SU-DHL-6 (cell line): ENCODE measurements around the gene DIAPH2.

ENCODE experiments used
- H2AFZ ChIP-seq: fragments of 200-600 bp; sonication (generic); 2 replicates; pipeline ENCODE4 v1.6.1; 2014; ENCODE audit warnings: low read depth, mild to moderate bottlenecking, moderate library complexity, mixed read lengths, antibody characterized with exemption, low read length; ENCODE audit not compliant: severe bottlenecking
- H3F3A ChIP-seq: fragments of 200-600 bp; shearing (Covaris generic); 2 replicates; pipeline ENCODE4 v1.6.0; 2016; ENCODE audit warnings: antibody characterized with exemption, mild to moderate bottlenecking; ENCODE audit not compliant: insufficient read depth
- H3K27ac ChIP-seq: fragments of 200-600 bp; sonication (generic); 2 replicates; pipeline ENCODE4 v1.5.1; 2016; ENCODE audit warnings: low read depth, mild to moderate bottlenecking, low read length, moderate library complexity, mixed read lengths
- H3K27me3 ChIP-seq: fragments of 200-600 bp; sonication (generic), shearing (Covaris generic); 2 replicates; pipeline ENCODE4 v1.6.0; 2014; ENCODE audit warnings: mild to moderate bottlenecking, low read length
- H3K36me3 ChIP-seq: fragments of 200-600 bp; sonication (generic); 2 replicates; pipeline ENCODE4 v1.6.1; 2014; ENCODE audit warnings: mild to moderate bottlenecking, low read length, mixed read lengths
- H3K4me2 ChIP-seq: fragments of 300-600, 200-600 bp; shearing (Covaris generic), sonication (generic); 2 replicates; pipeline ENCODE4 v1.6.0; 2014; ENCODE audit warnings: low read length, low read depth, mild to moderate bottlenecking; ENCODE audit not compliant: poor library complexity, severe bottlenecking
- H3K4me3 ChIP-seq: fragments of 200-600 bp; sonication (generic); 2 replicates; pipeline ENCODE4 v1.5.1; 2014; ENCODE audit warnings: antibody characterized with exemption, low read length, mild to moderate bottlenecking, mixed read lengths; ENCODE audit not compliant: insufficient read depth, poor library complexity, severe bottlenecking
- H3K79me2 ChIP-seq: fragments of 200-600 bp; sonication (generic); 2 replicates; pipeline ENCODE4 v1.6.1; 2014; ENCODE audit warnings: mild to moderate bottlenecking, low read length, moderate library complexity; ENCODE audit not compliant: insufficient read depth
- H3K9ac ChIP-seq: fragments of 200-600 bp; sonication (generic); 2 replicates; pipeline ENCODE4 v1.7.0; 2014; ENCODE audit warnings: mild to moderate bottlenecking, low read length
- H3K9me2 ChIP-seq: fragments of 200-600 bp; sonication (generic); replicated peaks from 2 replicates; pipeline ENCODE4 v1.6.1; 2014; ENCODE audit warnings: low read length; ENCODE audit not compliant: insufficient read depth
- H3K9me3 ChIP-seq: fragments of 200-600 bp; sonication (generic); 2 replicates; pipeline ENCODE4 v1.6.1; 2014; ENCODE audit warnings: low read length, mixed read lengths; ENCODE audit not compliant: insufficient read depth
- H4K20me1 ChIP-seq: fragments of 200-600 bp; sonication (generic); 2 replicates; pipeline ENCODE4 v1.6.1; 2014; ENCODE audit warnings: low read depth, mild to moderate bottlenecking, antibody characterized with exemption, low read length, moderate library complexity, mixed read lengths
- CTCF ChIP-seq: fragments of 200-600 bp; sonication (generic); IDR thresholded peaks from one replicate; pipeline ENCODE4 v1.5.1; 2017; ENCODE audit warnings: antibody characterized with exemption, mild to moderate bottlenecking, low read length, moderate library complexity; ENCODE audit not compliant: insufficient read depth, poor library complexity, severe bottlenecking
- EZH2phosphoT487 ChIP-seq: fragments of 200-600 bp; sonication (generic), shearing (Covaris generic); conservative IDR thresholded peaks from 2 replicates; pipeline ENCODE4 v1.6.1; 2018; ENCODE audit warnings: mild to moderate bottlenecking, antibody characterized with exemption, low read length, moderate library complexity, mixed read lengths

DIAPH2 gene

GRCh38 chrX:96705905-96706304 is 21.3 kb downstream of the DIAPH2 start:
- no peaks in the 10 kb centered on the region for H3K27me3 ChIP-seq
- no peak overlapping the region for H3K27ac ChIP-seq
- no peaks in the 10 kb centered on the region for H3F3A ChIP-seq
- H3K36me3 ChIP-seq = no peaks in the 10 kb centered on the region
- TF ChIP-seq EZH2phosphoT487 (no peak), CTCF (no peak)
- no peak overlapping the region for H3K9ac ChIP-seq
- H3K79me2 ChIP-seq = peaks cover 8% of the 10 kb centered on the region; the same call in 1 of the 2 replicates
- H3K9me2 ChIP-seq = no peaks in the 10 kb centered on the region
- no peak overlapping the region for H3K4me2 ChIP-seq
- H2AFZ ChIP-seq = no peak overlapping the region
- H3K4me3 ChIP-seq = no peak overlapping the region
- H4K20me1 ChIP-seq = no peaks in the 10 kb centered on the region
- H3K9me3 ChIP-seq = no peaks in the 10 kb centered on the region

- no peaks in the 10 kb centered on the region for H3K9me2 ChIP-seq
- H3F3A ChIP-seq = no peaks in the 10 kb centered on the region
- no peak overlapping the region for H2AFZ ChIP-seq
- H3K27me3 ChIP-seq = no peaks in the 10 kb centered on the region
- H3K4me2 ChIP-seq = no peak overlapping the region
- H4K20me1 ChIP-seq = no peaks in the 10 kb centered on the region
- no peak overlapping the region for H3K9ac ChIP-seq
- H3K79me2 ChIP-seq = peaks cover 8% of the 10 kb centered on the region; the same call in 1 of the 2 replicates
- TF ChIP-seq CTCF (no peak), EZH2phosphoT487 (no peak)
- no peak overlapping the region for H3K4me3 ChIP-seq
- H3K9me3 ChIP-seq = no peaks in the 10 kb centered on the region
- H3K36me3 ChIP-seq = no peaks in the 10 kb centered on the region
- H3K27ac ChIP-seq = no peak overlapping the region
These were observed 23.2 kb downstream of the DIAPH2 start for GRCh38 chrX:96707804-96708203.

GRCh38 chrX:96710031-96710430 is 25.4 kb downstream of the DIAPH2 start:
- TF ChIP-seq CTCF = no peak
- no peak for TF ChIP-seq EZH2phosphoT487
- Histone ChIP-seq H4K20me1 (no peaks in the 10 kb centered on the region), H3F3A (no peaks in the 10 kb centered on the region), H3K4me3 (no peak overlapping the region), H3K79me2 (peaks cover 15% of the 10 kb centered on the region; the same call in 1 of the 2 replicates), H3K4me2 (no peak overlapping the region), H2AFZ (no peak overlapping the region), H3K9ac (no peak overlapping the region), H3K27me3 (no peaks in the 10 kb centered on the region), H3K9me2 (no peaks in the 10 kb centered on the region), H3K36me3 (no peaks in the 10 kb centered on the region), H3K27ac (no peak overlapping the region), H3K9me3 (no peaks in the 10 kb centered on the region)
